Heart right ventricle (tissue), 16 donors: ENCODE results near the gene GMPPA. TPM values are rescaled to one million over a fixed set of nuclear protein-coding genes. Genes with fewer than 3 reads are reported as not detected.

ENCODE experiments used
- ATAC-seq, 8 donors: fragments of 200-7000 bp; cut with Tn5 transposase; one replicate each; pipeline ENCODE4 v1.9.1; 2020; ENCODE audit warnings: mild to moderate bottlenecking in 8 of 8, moderate library complexity in 8 of 8, moderate number of reproducible peaks in 1 of 8
- DNase-seq, 2 donors: peaks; one replicate each; pipeline ENCODE4 v3.0.0-alpha.2; 2020
- H3K27ac ChIP-seq, 10 donors: fragments of 200-600 bp; sonication (generic) in 2 of 10; one replicate each; pipeline versions ENCODE4 v1.5.0 to v1.8.0; 2020 to 2022; ENCODE audit warnings: mild to moderate bottlenecking in 3 of 10
- H3K27me3 ChIP-seq, 7 donors: fragments of 200-600 bp; one replicate each; pipeline ENCODE4 v1.8.0; 2021 to 2022; ENCODE audit warnings: mild to moderate bottlenecking in 2 of 7
- H3K36me3 ChIP-seq, 9 donors: fragments of 200-600 bp; sonication (generic) in 1 of 9; one replicate each; pipeline versions ENCODE4 v1.5.0 to v1.8.0; 2020 to 2022; ENCODE audit warnings: mild to moderate bottlenecking in 2 of 9
- H3K4me1 ChIP-seq, 9 donors: fragments of 200-600 bp; sonication (generic) in 1 of 9; one replicate each; pipeline versions ENCODE4 v1.5.0 to v1.8.0; 2020 to 2022; ENCODE audit warnings: mild to moderate bottlenecking in 4 of 9
- H3K4me3 ChIP-seq, 10 donors: fragments of 200-600 bp; sonication (generic) in 2 of 10; one replicate each; pipeline versions ENCODE4 v1.5.0 to v1.8.0; 2020 to 2022; ENCODE audit warnings: mild to moderate bottlenecking in 7 of 10, moderate library complexity in 2 of 10
- H3K9me3 ChIP-seq, 11 donors: fragments of 200-600 bp in 10 of 11; sonication (generic) in 2 of 11; one replicate each; pipeline versions ENCODE4 v1.5.0 to v1.8.0; 2013 to 2022; ENCODE audit warnings: mild to moderate bottlenecking in 2 of 11, control low read depth in 1 of 11, moderate library complexity in 1 of 11
- CTCF ChIP-seq, 9 donors: fragments of 200-600 bp; sonication (generic) in 2 of 9; IDR thresholded peaks; one replicate each; pipeline versions ENCODE4 v1.5.0 to v1.8.0; 2021 to 2022; ENCODE audit warnings: antibody characterized with exemption in 9 of 9, mild to moderate bottlenecking in 5 of 9, moderate library complexity in 1 of 9
- WGBS, 2 donors: extraction: QIAGEN DNeasy Blood & Tissue Kit; methylation state at CpG; one replicate each; pipeline ENCODE4 v1.1.7; 2013; ENCODE audit warnings: inconsistent platforms in 1 of 2; 5-methylcytosine and 5-hydroxymethylcytosine counted together
- intact Hi-C, 10 donors: fragments of 100-400 bp; cut with DNase I; formaldehyde crosslinking; loops; one replicate each; pipeline versions ENCODE4 v1.11.1 to v1.14.2; 2022
- polyA plus RNA-seq, 2 donors: library from polyadenylated mRNA; stranded (reverse); fragments of 200-250 nt; gene quantifications; one replicate each; pipeline ENCODE4 v1.2.3, GENCODE V29; 2013
- total RNA-seq, 10 donors: library from RNA; stranded (reverse); fragmentation: NEBNext Ultra II Directional in 3 of 10; extraction: Animal tissue kit (Norgen Biotek cat#: 25700) in 3 of 10; gene quantifications; one replicate each; pipeline versions ENCODE4 v1.2.1 to v1.2.4, GENCODE V29; 2021 to 2023
- donor health status: Arrhythmogenic right ventricular cardiomyopathy.
- donor health status: ischemic (EF 13 %, LVEDD 7.1; RV severe dilation, severe dysfunction).
- donor health status: healthy with polysubstance abuse.
- donor health status: DM: no; HTN: yes; CAD: no.
- donor health status: DM: no; HTN: no; CAD: no.
- donor health status: ischemic (EF 25% LVEDD 6.9; RV normal size, moderate dysfunction).
- donor health status: ischemic (EF 25% LVEDD 5.7; RV mildly dilated, moderate dysfunction).
- donor health status: healthy.
- donor health status: DM: yes; HTN: yes; CAD: no.
- donor health status: Ischemic cardiomyopathy.
- donor health status: ischemic (EF 35%, LVEDD 5.7; RV mildly dilated, moderate dysfunction).
- donor health status: nonischemic (EF 11% LVEDD 7.7; RV severe dilation, severe dysfunction).
- donor health status: DM: yes; HTN: yes; CAD: no.
- donor health status: PGD.
- donor health status: ischemic (EF 29% LVEDD 5.4; RV normal size, mild dysfunction).
- donor health status: nonischemic (EF 23%, LVEDD 6.1; RV moderate dilation, normal function).

GMPPA gene
- total and polyA plus RNA-seq, 12 donors, result 15.8 to 48.6 (median 22.1) TPM

DNA sequence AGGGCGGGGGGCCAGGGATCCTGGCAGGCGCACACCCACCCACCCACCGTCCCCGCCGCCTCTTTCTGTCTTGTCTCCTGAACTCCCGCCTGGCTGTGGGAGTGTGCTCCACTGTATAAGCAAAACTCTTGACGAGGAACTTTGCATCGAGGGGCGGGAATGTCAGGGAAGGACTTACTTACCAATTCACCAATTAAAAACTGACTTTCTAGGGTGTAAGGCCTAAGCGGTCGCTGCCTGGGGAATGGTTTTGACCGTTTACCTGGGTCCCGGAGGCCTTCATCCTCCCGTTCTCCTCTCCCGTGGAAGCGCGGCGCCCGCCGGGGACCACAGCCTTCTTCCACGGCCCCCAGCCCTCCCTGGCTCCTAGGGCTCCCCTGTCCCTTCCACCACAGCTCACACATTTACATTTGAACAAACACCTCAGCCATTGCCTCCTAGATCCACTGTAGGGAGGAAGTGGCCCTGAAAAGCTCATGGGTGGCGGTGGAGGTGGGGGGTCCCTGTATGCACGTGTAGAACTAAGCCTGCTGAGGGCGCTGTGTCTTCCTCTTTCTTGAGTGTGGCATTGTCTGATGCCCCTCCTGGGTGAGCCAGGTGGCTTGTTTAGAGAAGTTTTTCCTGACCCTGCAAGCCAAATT is 24.5 kb downstream of the GMPPA start:
- Histone ChIP-seq H3K4me1 (peaks cover 15 to 70% (median 33%) of the 10 kb centered on the region in 9 donors), H3K9me3 (no peaks in the 10 kb centered on the region), H3K27ac (peak overlapping the region in 3 of 10 donors; percentile 65 to 81 (median 77)), H3K4me3 (peak overlapping the region in 9 of 10 donors; percentile 7 to 42 (median 27)), H3K27me3 (peaks cover 5 to 96% (median 59%) of the 10 kb centered on the region in 7 donors), H3K36me3 (no peaks in the 10 kb centered on the region)
- TF ChIP-seq CTCF (IDR thresholded peaks at IDR 0.05), result no peak
- WGBS, 2 donors, result 37 to 40% methylated on average over 24 of the region's 24 CpGs
- DNase-seq (no peak), ATAC-seq (no peak)
- intact Hi-C loops, result loop anchor here in 1 of 10 donors (5.0 kb wide), 1 partner anchor 46 kb away; no protein-coding TSS in a partner anchor

GRCh38 chr2:219524817-219525216 is 26.1 kb downstream of the GMPPA start:
- H3K4me3 ChIP-seq, result no peak overlapping the region

DNA sequence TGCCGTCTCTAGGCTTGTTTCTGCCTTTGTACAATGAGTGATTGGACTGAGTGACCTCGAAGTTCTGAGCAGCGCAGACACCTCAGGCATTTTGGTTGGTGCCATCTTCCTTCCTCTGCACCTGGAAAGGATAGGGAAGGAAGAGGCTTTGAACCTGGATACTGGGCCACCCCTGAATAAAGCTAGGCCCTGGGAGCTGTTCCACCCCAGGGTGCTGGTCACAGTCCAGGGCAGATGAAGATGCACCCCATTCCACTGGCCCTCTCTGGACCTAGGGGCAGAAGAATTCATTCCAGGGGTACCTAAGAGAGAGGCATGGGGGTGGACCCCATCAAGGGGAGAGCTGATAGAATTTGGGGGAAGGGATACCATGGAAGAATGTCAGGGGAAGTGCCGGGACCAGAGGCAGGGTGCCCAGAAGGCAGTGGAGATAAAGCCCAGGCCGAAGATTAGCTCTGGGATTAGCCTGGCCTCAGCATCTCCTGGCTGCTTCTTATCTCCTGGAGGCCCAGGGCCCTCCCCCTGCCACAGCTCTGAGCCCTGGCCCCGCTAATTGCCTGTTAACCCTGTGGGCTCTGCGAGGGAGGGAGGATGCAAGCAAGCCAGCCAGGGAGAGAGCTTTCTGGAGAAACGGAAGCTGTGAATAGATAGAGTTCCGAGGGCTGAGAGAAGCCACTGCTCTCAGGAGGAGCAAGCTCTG is 27.0 kb downstream of the GMPPA start:
- no peak for TF ChIP-seq CTCF (IDR thresholded peaks at IDR 0.05)
- 29 to 33% methylated on average over 9 of the region's 9 CpGs for WGBS, 2 donors

More at GRCh38 chr2:219524817-219525216, 26.1 kb downstream of the GMPPA start:
- no peaks in the 10 kb centered on the region for H3K9me3 ChIP-seq
- DNase-seq (no peak), ATAC-seq (no peak)
- peaks cover 5 to 99% (median 73%) of the 10 kb centered on the region in 7 donors for H3K27me3 ChIP-seq
- no peak for TF ChIP-seq CTCF (IDR thresholded peaks at IDR 0.05)
- peaks cover 17 to 68% (median 35%) of the 10 kb centered on the region in 9 donors for H3K4me1 ChIP-seq
- intact Hi-C loops, result loop anchor here in 7 of 10 donors (5.0 kb wide), 3 partner anchors 33 to 123 kb away; no protein-coding TSS in a partner anchor
- WGBS, 2 donors, result 94 to 95% methylated on average over 2 of the region's 2 CpGs
- H3K36me3 ChIP-seq, result no peaks in the 10 kb centered on the region
- no peak overlapping the region for H3K27ac ChIP-seq

GRCh38 chr2:219526320-219527075 is 27.8 kb downstream of the GMPPA start:
- WGBS, 2 donors, result 36 to 44% methylated on average over 10 to 11 of the region's 11 CpGs
- Histone ChIP-seq H3K4me1 (peaks cover 15 to 55% (median 33%) of the 10 kb centered on the region in 9 donors), H3K4me3 (no peak overlapping the region), H3K36me3 (no peaks in the 10 kb centered on the region), H3K9me3 (no peaks in the 10 kb centered on the region), H3K27ac (peak overlapping the region in 4 of 10 donors; percentile 15 to 71 (median 28)), H3K27me3 (peaks cover 5 to 98% (median 80%) of the 10 kb centered on the region in 7 donors)
- ATAC-seq, result peak in 2 of 8 donors; percentile 3 to 10
- DNase-seq, result no peak
- intact Hi-C loops, result loop anchor here in 6 of 10 donors (5.0 kb wide), 3 partner anchors 34 to 124 kb away; no protein-coding TSS in a partner anchor
- no peak for TF ChIP-seq CTCF (IDR thresholded peaks at IDR 0.05)

More for the DNA sequence above, 27.0 kb downstream of the GMPPA start:
- peaks cover 5 to 99% (median 75%) of the 10 kb centered on the region in 7 donors for H3K27me3 ChIP-seq
- intact Hi-C loops, result loop anchor here in 6 of 10 donors (5.0 kb wide), 3 partner anchors 33 to 123 kb away; no protein-coding TSS in a partner anchor
- peaks cover 19 to 63% (median 38%) of the 10 kb centered on the region in 9 donors for H3K4me1 ChIP-seq
- H3K36me3 ChIP-seq, result no peaks in the 10 kb centered on the region
- H3K4me3 ChIP-seq, result no peak overlapping the region
- no peaks in the 10 kb centered on the region for H3K9me3 ChIP-seq
- no peak for DNase-seq
- peak overlapping the region in 2 of 10 donors; percentile 36 to 71 for H3K27ac ChIP-seq
- ATAC-seq, result peak in 1 of 8 donors; percentile 17
